NCI-H2171 (cell line): ENCODE results near the gene MINDY3.

Experiments
- DNase-seq: peaks from one replicate; lab custom pipeline; 2025; lab: John Stamatoyannopoulos, UW

The MINDY3 gene

GRCh38 chr10:15805395-15806058 is 54.8 kb downstream of the MINDY3 start:
- no peak for DNase-seq

DNA sequence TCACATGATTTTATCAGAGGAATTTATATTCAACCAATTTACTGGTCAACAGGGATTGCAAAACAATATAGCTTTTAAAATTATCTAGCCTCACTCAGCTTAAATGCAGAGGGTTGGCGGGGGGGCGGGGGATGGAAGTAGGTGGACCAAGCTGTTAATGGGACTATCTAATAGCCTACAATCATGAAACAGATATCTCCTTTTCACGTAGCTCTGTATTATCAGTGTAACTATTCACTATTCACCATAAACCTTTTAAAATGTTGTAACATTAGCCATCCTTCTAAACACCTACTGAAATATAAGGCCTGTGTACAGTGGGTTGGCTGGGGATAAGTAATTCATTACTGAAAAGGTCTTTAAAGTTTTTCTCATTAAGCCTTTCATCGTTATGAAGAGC is 56.2 kb downstream of the MINDY3 start:
- no peak for DNase-seq

DNA sequence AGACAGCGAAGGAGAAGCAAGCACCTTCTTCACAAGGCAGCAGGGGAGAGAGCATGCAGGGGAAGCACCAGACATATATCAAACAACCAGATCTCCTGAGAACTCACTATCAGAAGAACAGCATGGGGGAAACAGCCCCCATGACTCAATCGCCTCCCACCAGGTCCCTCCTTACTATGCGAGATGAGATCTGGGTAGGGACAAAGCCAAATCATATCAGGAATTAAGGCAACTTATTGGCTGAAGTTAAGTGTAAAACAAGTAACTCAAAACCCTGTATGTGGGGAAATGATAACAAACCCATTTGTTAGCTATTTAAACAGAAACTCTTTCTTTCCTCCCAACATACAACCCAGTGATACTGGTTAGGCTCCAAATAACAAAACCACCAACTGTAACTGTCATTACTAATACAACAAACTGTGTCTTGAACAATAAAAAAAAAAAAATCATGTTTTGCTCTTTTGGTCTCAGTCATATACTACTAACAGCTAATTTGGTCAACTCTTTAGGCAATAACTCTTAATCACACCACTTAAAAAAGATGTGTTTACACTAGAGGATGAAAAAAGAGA is 57.8 kb downstream of the MINDY3 start:
- no peak for DNase-seq

- no peak for DNase-seq
Observed at GRCh38 chr10:15801641-15802040, 58.7 kb downstream of the MINDY3 start.

DNA sequence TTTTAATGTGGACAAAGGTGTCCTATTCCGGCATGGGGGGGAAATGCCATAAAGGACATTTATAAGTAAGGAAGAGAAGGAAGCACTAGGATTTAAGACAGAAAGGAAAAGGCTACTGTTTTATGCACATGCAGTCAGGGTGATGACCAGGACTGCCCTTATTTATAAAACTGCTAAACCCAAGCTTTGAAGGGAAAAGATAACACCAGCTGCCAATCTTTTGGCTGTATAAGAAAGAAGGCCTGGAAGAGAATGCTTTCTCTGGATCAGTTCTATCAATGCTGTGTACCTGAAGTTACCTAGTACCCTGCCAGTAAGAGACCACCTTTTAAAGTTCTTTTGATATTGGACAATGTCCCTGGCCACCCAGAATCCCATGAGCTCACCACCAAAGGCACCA is 59.2 kb downstream of the MINDY3 start:
- DNase-seq, result no peak

DNA sequence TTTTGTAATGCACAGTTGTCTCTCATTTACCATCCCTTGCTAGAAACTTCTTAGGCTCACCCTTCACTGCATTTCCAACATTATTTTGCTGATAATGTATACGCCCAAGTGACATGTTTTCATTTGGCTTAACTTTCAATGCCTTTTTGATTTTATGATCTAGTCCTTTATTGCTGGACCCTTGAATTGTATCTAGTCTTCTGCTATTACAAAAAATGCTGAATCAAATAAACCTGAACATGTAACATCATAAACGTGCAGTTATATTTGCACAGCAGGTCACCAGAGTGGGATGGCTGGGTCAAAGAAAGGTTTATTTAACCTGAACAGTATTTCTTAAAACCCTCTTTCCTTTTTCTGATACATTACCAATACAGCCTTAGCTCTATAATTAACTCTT is 63.0 kb downstream of the MINDY3 start:
- DNase-seq, result no peak

DNA sequence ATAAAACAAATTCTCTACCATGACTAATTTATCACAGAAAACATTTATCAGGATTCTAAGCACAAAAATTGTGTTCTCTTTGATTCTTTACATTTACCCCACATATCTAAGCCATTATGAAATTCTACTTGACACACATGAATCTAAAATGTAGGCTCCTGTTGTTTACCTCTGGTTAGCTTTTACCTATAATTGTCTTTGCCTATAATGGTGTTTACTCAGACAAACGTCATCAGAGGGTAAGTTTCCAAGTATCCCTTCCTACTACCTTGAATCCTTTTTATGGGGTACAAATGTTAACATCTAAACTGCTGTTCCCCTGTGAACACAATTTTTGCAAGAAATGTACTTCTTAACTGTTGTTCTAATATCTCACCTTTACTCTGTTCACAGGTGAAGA is 63.5 kb downstream of the MINDY3 start:
- no peak for DNase-seq

DNA sequence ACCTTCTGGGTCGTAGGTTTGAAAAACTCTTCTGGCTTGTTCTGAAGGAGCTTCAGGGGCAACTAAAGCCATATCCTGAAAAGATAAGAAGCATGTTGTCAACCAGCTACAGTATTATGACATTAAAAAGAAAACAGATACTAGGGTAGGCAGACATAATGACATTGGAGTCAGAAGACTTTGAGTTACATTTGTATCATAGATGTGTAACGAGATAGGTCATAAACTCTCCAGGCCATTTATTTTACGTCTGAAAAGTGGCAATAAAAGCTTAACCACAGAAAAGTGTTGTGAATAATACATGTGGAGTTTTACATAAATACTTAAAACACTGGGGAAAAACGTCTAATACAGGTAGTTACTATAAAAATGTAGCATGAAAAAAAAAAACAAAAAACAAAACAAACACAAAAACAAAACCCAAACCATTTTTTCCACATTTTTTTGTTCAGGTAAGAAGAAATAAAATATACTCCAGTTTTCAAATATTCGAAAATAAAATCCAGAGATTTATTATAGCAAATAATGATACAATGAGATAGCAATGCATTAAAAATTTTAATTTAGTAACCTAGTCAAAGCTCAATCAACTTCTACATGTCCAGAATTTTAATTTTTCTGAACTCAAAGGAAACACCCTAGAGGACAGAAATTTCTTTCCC is 64.1 kb downstream of the MINDY3 start:
- no peak for DNase-seq

DNA sequence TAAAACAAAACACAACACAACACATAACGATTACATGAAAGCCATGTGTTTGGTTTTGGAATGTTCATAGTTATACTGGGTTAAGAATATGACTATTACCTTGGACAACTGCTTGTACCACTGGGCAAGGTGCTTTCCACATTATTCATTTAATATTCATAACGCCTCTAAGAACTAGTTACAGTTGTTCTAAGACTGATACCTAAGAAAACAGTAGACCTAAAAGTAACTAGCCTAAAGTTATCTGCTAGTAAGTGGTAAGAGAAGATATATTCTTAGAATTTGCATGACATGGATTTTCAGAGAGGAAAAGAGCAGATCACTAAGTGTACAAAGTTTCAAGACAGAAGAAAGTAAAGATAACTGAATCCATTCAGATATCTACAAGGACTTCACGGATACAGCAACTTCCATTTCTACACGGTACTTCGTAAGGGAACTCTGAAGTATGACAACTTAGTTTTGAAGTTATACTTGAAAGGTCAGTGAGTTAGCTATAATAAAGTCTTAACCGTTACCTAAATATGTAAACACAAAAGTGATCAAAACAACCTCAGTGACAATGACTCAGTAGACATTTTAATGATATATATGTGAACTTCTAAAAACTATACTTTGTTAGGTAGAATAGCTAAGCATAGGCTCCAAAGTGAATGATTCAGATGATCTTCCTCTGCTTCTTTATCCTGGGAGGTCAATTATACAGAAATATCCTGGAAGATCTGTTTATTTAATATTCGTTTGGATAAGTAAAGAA is 65.1 kb downstream of the MINDY3 start:
- no peak for DNase-seq

- DNase-seq, result no peak
Observed at GRCh38 chr10:15794569-15794968, 65.7 kb downstream of the MINDY3 start.

- no peak for DNase-seq
Observed at GRCh38 chr10:15793664-15794063, 66.6 kb downstream of the MINDY3 start.

- DNase-seq, result no peak
Observed at GRCh38 chr10:15792777-15793176, 67.5 kb downstream of the MINDY3 start.

- no peak for DNase-seq
Observed at GRCh38 chr10:15791816-15792524, 68.3 kb downstream of the MINDY3 start.

DNA sequence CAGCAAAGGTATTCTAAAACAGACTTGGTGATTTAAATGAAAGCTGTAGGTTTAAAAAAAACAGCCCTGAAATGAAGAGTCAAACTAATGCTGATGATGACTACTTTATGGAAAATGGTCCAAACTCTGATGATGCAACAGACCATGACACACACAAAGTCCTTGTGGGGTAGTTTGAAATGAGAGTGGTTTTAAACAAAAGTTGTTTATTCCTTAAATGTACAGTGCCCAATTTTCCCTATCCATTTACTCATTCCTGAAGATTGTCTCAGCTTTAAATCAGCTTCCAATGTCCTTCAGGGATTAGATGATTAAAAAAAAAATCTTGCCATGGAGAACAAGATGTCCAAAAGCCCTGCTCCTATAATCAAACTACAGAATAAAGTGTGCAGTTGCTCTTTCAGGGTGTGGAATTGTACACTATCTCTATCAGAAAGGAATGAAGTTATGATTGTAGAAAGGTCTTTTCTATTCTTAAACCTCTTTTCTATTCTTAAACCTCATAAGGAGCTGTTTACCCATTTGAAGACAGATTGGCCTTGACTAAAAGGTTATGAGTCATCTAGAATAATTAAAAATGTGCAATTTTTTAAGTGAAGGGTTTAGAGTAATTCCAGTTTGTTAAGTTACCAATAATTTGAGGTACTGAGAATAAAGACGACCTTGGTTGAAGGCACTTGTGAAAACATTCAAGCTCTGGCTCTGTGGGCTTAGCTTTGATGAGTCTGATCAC is 70.3 kb downstream of the MINDY3 start:
- DNase-seq, result no peak

DNA sequence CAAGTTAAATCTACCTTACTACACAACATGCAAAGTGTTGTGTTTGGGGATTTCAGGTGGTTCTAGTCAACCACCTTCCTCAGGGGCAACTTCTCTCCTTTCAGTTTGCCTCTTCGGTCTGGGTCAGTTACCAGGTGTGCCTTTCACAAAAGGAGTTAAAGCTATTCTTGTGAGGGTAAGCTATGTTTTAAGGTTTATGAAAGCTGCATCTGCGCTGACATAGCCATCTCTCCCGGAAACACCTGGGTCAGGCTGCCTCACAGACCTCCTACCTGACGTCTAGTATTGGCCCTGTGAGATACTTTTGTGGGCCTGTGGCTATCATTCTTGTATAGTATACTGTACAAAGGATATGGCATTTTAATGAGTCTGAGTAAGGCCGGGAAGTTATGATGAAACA is 72.9 kb downstream of the MINDY3 start:
- DNase-seq, result no peak

DNA sequence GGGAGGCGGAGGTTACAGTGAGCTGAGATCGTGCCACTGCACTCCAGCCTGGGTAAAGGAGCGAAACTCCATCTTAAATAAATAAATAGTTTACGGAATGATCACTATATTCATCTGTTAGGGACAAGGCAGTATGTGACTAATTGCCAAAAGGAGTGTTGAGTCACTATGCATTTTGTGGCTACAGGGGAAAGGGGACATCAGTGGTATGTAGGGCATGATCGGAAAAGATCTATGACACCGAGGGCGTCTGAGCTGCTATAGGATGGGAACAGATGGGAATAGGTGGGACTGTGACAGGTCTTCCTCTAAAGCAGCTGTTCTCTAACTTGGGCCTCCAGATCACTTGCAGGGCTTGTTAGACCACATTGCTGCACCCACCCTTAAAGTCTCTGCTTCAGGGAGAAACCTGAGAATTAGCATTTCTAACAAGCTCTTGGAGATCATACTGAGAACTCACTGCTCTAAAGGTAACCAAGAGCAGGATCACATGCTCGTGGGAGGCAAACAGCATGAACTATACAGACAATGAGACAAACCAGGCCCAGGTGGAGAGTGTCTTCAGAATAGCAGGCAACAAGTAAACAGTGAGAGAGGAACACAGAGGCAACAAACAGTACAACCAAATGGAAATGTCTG is 75.5 kb downstream of the MINDY3 start:
- DNase-seq, result no peak

DNA sequence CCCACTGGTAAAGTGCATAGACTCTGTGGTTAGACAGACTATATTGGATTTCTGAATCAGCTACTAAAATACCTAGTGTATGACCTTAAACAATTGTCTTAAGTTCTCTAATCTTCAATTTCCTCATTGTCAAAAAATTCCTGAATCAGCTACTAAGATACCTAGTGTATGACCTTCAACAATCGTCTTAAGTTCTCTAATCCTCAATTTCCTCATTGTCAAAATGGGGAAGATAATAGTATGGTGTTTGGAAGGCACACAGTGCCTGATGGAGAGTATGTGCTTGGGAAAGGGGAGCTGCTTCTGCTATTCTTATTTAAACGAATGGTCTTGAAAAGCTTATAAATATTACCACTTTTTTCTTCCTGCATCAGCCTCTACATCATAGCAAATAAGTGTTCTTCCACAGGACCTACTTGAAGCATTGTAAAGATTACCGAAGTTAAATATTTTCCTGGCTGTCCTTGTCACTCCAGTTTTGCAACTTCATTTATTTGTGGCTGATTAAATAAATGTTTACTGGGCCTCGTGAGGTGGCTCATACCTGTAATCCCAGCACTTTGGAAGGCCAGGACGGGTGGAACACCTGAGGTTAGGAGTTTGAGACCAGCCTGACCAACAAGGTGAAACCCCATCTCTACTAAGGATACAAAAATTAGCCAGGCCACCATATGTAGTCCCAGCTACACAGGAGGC is 76.2 kb downstream of the MINDY3 start:
- no peak for DNase-seq

DNA sequence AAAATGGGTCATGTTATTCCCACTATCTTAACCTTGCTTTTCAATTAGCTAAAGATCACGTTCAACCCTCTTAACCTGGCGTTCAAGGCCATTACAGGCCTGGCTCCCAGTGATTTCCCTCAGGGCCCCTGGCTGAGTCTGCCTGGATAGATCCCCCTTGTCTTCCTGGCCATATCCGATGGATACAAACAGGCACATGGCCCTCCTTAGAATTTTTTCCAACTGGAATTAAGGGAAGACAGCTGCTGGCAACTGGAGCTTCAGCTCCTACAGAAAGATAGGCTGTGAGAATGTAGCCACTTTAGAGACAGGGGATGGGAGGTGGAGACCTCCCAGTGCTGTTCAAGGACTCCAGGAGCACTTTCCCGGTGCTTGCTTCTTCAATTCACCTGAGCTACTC is 77.5 kb downstream of the MINDY3 start:
- no peak for DNase-seq

DNA sequence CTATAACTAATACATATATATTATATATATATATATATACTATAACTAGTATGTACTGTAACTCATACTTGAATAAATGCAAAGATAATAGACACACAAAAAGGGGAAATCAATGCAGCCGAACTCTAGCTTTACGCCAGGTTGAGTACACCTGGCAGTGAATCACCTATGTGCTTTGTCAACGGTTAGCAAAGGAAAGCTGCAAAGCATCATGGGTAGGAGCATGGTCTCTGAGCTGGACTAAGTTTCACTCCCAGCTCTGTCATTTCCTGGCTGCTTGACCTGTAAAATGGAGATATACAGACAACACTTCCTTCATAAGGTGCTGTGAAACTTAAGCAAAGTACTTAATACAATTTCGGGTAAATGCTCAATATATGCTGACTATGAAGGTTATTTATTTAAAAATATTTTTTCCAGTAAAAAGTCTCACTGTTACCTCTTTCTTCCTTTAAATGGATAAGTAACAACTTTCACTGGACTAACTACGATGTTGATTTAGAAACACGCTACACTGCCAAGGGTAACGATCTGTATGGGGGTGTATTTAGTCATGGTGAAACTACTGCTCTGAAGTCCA is 78.8 kb downstream of the MINDY3 start:
- DNase-seq, result no peak
